ENCODE data around the gene DAG1.

The DAG1 gene

DNA sequence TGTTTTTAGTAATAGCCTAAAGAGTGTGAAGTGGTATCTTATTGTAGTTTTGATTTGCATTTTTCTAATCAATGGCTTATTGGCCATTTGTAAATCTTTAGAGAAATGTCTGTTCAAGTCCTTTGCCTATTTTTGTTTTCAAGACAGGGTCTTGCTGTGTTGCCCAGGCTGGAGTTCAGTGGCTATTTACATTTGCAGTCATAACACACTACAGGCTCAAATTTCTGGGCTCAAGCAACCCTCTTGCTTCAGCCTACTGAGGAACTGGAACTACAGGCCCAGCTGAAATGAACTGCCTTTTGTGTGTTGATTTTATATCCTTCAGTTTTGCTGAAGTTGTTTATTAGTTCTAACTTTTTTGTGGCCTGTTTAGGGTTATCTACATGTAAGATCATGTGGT lies 112.1 kb downstream of the DAG1 start (continued):
- TF ChIP-seq, protein P1, sequence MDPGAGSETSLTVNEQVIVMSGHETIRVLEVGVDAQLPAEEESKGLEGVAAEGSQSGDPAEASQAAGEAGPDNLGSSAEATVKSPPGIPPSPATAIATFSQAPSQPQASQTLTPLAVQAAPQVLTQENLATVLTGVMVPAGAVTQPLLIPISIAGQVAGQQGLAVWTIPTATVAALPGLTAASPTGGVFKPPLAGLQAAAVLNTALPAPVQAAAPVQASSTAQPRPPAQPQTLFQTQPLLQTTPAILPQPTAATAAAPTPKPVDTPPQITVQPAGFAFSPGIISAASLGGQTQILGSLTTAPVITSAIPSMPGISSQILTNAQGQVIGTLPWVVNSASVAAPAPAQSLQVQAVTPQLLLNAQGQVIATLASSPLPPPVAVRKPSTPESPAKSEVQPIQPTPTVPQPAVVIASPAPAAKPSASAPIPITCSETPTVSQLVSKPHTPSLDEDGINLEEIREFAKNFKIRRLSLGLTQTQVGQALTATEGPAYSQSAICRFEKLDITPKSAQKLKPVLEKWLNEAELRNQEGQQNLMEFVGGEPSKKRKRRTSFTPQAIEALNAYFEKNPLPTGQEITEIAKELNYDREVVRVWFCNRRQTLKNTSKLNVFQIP (CRISPR knock-in tag; IDR thresholded peaks at IDR 0.05; ENCODE audit: borderline replicate concordance, low read depth), result no peak
- no peak for TF ChIP-seq BACH2 (CRISPR knock-in tag; IDR thresholded peaks at IDR 0.05; ENCODE audit: borderline replicate concordance)
- TF ChIP-seq RARB (CRISPR knock-in tag; IDR thresholded peaks at IDR 0.05), result no peak
- TF ChIP-seq OSR1 (CRISPR knock-in tag; IDR thresholded peaks at IDR 0.05), result no peak
- no peak for TF ChIP-seq ZNF70 (CRISPR knock-in tag; IDR thresholded peaks at IDR 0.05)
- no peak for TF ChIP-seq CSRNP3 (CRISPR knock-in tag; IDR thresholded peaks at IDR 0.05)
- TF ChIP-seq ESRRG (CRISPR knock-in tag; IDR thresholded peaks at IDR 0.05), result no peak
- TF ChIP-seq CSDC2 (CRISPR knock-in tag; IDR thresholded peaks at IDR 0.05), result no peak
- no peak for TF ChIP-seq ISL1 (CRISPR knock-in tag; IDR thresholded peaks at IDR 0.05)
- TF ChIP-seq ZC3H10 (CRISPR knock-in tag; IDR thresholded peaks at IDR 0.05), result no peak
